Stimulated activated CD8-positive, alpha-beta memory T cell treated with anti-CD3 and anti-CD28 coated beads, Interleukin-4, amount 100 ng/mL, for 4 hours (primary cell): Measurements from ENCODE around the gene HNRNPUL1.
A peak's percentile ranks its signal among the peaks of the same experiment; 100 is the strongest.

Source experiments
- DNase-seq, 2 donors: peaks; one replicate each; pipeline ENCODE4 v3.0.0-alpha.2; 2020; ENCODE audit warnings: low read depth in 2 of 2, low spot score in 1 of 2

The HNRNPUL1 gene

DNA sequence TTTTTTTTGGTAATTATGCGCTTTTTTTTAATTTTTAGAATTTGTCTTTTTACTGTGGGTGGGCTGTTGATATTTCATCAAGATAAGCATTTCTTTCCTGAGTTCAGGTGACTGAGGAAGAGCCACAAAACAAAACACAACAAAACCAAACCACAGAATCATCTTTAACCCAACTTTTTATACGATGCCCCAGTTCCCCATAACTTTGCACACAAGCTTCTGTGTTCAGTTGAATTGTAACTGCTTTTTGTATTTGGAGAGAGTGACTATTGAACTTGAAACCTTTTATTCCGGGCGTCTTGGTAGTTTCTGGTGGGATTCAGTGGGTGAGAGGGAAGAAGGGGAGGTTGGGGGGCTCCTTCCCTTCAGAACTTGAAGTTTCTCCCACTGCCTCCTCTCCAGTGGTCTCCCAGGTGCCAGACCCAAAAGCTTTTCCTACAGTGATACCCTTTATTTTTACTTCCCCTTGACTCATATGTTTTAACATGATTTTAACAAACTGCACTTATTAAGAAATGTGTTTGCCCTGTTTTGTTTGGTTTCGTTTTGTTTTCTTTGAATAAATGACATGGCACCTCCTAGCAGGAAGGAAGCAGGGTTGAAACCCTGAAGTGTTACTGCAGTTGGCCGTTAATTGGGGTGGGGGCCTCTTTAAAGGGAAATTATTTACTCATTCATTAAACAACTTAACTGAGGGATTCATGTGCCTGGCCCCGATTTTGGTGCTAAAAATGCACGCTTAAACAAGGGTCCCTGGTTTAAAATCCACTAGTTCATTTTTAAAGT lies 43.1 kb downstream of the HNRNPUL1 start:
- DNase-seq = no peak

- DNase-seq = no peak
These were observed 43.8 kb downstream of the HNRNPUL1 start for GRCh38 chr19:41307954-41308449.

- DNase-seq = peak; percentile 81 to 98
These were observed 44.4 kb downstream of the HNRNPUL1 start for GRCh38 chr19:41308450-41309179.

- DNase-seq = no peak
These were observed 45.2 kb downstream of the HNRNPUL1 start for GRCh38 chr19:41309180-41310032.

- DNase-seq = peak; percentile 80 to 81
These were observed 46.1 kb downstream of the HNRNPUL1 start, which contains the start of gene CCDC97 for GRCh38 chr19:41310033-41310831. Gene CCDC97, plus strand, starts transcription at chr19:41310172. Its CDS starts 139 bp downstream, at chr19:41310311.

GRCh38 chr19:41311072-41311471 lies 46.9 kb downstream of the HNRNPUL1 start:
- no peak for DNase-seq

DNA sequence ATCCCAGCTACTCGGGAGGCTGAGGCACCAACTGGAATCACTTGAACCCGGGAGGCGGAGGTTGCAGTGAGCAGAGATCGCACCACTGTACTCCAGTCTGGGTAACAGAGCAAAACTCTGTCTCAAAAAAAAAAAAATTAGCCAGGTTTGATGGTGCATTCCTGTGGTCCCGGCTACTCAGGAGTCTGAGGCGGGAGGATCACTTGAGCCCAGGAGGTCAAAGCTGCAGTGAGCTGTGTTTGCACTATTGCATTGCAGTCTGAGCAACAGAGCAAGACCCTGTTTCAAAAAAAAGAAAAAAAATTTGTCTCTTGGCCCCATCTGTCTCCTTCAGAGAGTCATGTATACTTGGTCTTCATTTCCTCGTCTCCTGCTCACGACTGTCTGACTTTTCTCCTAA lies 47.4 kb downstream of the HNRNPUL1 start:
- no peak for DNase-seq

DNA sequence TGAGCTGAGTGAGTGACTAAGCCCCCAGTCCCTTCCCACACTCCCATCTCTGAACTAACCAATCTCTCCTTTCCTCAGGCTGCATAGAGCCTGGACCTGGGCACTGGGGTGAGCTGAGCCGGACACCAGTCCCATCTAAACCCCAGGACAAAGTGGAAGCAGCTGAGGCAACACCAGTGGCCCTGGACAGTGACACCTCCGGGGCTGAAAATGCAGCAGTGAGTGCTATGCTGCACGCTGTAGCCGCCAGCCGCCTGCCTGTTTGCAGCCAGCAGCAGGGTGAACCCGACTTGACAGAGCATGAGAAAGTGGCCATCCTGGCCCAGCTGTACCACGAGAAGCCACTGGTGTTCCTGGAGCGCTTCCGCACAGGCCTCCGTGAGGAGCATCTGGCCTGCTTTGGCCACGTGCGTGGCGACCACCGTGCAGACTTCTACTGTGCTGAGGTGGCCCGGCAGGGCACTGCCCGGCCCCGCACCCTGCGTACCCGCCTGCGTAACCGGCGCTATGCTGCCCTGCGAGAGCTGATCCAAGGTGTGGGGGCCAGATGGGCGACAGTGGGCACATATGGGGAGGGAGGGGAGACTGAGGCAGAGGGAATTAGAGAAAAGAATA lies 52.2 kb downstream of the HNRNPUL1 start:
- no peak for DNase-seq

DNA sequence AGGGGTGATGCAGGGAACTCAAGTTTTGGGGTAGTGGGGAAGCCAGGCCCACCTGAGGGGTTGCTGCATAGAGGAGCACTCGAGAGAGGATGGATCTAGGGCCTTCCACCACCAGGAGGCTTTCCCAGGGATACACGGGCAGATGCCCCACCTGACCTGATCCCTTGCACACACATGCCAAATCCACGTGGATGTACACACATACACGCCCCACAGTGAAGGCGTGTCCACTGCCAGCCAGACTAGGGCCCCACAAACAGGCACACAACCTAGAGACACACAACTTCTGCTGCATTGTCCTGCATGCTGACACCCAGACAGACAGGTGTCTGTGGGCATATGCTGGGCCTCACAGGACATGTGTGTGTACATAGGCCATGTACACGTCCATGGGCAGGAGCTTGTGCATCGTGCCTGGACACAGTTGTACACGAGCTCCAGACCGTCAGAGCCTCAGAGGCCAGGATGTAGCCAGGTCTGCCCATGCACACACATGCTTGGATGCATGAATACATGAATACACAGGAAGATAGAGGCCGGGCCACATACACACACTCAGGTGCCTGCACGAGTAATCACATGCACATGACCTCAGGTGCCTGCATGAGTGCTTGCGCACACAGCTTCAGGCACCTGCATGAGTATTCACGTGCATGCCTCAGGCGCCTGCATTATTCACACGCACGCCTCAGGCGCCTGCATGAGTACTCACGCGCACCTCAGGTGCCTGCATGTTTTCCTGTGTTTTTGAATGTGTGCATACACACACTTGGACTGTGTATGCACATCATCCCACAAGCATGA lies 54.7 kb downstream of the HNRNPUL1 start:
- no peak for DNase-seq

DNA sequence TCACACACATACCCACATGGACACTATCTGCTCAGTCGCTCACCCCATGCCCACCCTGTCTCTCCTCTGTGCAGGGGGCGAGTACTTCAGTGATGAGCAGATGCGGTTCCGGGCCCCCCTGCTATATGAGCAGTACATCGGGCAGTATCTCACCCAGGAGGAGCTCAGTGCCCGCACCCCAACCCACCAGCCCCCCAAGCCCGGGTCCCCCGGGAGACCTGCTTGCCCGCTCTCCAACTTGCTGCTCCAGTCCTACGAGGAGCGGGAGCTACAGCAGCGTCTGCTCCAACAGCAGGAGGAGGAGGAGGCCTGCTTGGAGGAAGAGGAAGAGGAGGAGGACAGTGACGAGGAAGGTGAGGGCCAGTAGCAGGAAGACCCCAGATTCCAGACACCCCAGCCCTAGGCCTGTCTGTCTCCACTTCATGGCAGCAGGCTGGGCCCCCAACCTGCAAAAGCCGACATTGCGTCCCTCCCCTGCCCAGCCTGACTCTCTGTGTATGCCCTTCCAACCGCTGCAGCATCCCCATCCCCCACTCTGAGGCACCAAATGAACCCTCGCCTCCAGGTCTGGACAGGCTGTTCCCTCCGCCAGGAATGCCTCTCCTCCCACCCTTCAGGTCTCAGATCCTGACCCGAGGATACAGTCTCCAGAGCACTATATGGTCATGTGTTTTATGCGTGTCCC lies 55.5 kb downstream of the HNRNPUL1 start:
- no peak for DNase-seq

GRCh38 chr19:41320185-41320518 lies 56.0 kb downstream of the HNRNPUL1 start:
- no peak for DNase-seq

GRCh38 chr19:41320568-41320967 lies 56.4 kb downstream of the HNRNPUL1 start:
- DNase-seq = no peak

GRCh38 chr19:41321204-41321599 lies 57.0 kb downstream of the HNRNPUL1 start:
- DNase-seq = no peak

DNA sequence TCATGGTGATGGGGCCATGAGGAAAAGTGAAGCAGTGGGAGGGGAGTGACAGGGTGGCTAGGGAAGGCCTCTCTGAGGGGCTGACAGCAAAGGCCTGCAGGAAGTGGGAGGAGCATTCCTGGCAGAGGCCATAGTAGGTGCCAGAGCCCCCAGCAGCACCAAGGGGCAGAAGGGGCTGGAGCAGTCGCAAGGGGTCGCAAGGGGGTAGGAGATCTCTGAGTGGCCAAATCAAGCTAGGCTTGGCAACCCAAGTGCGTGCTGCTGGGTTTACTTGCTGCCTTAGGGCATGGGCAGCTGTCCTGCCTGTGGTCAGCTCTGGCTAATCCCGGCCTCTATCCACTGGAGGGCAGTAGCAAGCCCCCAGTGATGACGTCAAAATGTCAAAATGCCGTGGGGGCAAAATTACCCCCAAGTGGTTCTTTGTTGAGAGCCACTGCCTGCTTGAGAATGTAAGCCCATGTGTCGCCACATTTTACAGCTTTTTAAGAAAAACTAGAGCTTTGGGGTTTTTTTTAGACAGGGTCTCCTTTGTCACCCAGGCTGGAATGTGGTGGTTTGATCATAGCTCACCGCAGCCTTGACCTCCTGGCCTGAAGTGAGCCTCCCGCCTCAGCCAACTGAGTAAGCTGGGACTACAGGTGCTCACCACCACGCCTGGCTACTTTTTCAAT lies 57.6 kb downstream of the HNRNPUL1 start:
- no peak for DNase-seq

DNA sequence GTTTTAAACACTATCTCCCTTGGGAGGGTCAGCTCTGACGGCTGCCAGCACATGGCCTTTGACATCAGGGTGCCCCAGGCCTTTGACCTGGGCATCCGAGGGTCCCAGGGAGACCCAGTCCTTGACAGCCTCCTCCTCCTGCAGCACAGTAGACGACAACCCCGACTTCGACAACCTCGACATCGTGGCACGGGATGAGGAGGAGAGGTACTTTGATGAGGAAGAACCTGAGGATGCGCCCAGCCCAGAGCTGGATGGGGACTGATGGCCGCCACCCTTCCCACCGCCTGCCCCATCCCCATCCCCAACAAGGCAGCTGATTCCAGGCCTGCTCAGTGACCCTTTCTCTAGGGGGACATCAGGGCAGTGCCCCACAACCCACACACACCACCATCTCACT lies 58.3 kb downstream of the HNRNPUL1 start:
- no peak for DNase-seq

DNA sequence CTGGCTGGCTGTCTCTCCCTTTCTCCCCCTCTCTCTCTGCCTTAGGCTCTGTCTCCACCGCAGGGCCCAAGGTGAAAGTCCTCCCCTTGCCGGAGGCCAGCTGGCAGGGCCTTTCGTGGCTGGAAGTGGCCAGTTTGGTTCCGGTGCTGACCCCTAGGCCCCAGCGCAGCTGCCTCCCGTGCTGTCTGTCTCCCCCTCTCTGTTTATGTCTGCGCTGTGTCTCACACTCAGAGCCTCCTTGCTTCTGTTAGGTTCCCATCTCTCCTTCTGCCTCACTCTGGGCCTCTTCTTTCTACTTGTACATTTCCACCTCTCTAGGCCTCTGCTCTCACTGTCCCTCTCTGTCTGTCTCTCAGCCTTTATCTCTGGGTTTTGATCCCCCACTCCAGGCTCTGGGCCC lies 58.9 kb downstream of the HNRNPUL1 start:
- DNase-seq = no peak

DNA sequence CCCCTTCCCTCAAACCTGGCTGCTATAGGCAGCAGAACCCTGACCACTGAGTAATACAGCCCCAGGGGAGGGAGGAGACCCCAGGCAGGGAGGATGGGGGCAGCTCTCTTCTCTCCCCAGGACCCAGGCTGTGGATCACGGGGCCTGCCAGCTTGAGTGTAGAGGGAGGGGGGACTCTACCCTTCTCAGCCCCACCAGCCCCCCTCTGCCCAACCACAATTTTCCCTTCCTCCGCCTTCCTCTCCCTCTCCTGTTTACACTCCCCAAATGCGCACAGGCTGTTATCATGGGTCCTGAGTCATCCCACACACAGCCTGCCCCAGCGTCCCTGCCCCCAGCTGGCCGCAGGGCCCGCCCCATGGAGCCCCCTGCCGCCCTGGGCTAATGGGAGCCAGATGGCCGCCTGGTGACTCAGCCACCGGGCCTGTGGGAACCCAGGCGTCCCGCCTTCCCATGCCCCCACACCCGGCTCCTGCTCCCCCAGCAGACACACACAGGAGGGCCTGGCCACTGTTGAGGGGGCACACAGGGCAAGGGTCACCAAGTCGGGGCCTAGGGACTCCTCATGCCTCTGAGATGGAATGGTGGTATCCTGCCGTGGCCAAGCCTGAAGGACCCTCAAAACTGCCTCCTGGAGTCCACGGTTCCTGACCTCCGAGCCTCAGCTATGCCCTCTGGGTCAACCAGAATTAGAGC lies 59.4 kb downstream of the HNRNPUL1 start:
- no peak for DNase-seq

DNA sequence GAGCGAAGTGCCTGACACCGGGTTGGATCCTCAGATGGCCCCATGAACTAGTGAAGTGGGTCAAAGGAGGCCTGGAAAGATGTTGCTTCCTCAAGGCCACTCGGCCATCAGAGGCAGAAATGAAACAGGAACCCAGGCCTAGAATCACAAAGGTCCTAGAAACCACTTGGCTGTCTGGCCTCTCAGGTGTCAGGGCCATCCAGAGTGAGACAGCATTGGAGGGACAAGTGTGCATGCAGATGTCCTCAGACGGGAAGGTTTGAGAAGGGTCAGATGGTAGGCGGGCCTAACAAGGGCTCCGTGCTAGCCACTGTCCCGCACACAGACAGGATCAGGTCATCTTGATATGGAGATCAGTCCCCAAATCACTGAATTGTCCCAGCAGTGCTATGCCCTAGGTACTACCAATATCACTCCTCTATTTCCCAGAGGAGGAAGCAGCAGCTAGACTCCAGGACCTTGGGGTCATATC lies 60.1 kb downstream of the HNRNPUL1 start:
- no peak for DNase-seq
